Tibial nerve (tissue), 4 donors: ENCODE measurements around the gene NTNG1.

Experiments
- CTCF ChIP-seq, 5 experiments: fragments of 200-600 bp in 3 of 5; fragments of 450-650 bp in 2 of 5; sonication (generic) in 3 of 5; IDR thresholded peaks; one replicate each; pipeline ENCODE4 v1.5.1; 2016 to 2019; ENCODE audit warnings: antibody characterized with exemption in 5 of 5, mild to moderate bottlenecking in 3 of 5, moderate library complexity in 2 of 5
- EP300 ChIP-seq, 2 donors: sonication (generic); formaldehyde crosslinking; IDR thresholded peaks; one replicate each; pipeline ENCODE4 v1.6.1; 2017; ENCODE audit warnings: antibody characterized with exemption in 2 of 2, mild to moderate bottlenecking in 1 of 2
- POLR2A ChIP-seq, 2 donors: fragments of 450-650 bp; IDR thresholded peaks; one replicate each; pipeline ENCODE4 v1.6.1; 2017; ENCODE audit warnings: antibody characterized with exemption in 2 of 2, mild to moderate bottlenecking in 2 of 2, moderate library complexity in 2 of 2

DNA sequence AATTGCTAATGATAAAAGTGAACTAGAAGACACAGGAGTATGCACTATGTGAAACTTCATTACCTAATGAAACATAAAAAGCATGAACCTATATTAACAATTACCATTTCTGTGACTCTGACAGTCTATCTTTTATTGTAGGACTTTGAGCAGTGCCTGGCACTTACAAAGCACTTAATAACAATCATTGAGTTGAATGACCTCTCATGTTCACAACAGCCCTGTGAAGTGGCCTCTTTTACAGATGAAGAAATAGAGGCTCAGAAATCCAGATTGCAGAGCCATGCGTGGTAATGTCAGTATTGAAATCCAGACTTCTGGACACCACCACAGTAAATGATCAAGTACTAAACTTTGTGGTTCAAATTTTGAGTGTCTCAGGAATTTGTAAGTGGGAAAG is 326.4 kb downstream of the NTNG1 start:
- no peak for TF ChIP-seq CTCF (IDR thresholded peaks at IDR 0.05)
- no peak for TF ChIP-seq POLR2A (IDR thresholded peaks at IDR 0.05)
- no peak for TF ChIP-seq EP300 (IDR thresholded peaks at IDR 0.05)
